Measurements from ENCODE around the gene PAK6. TPM values are rescaled to one million over a fixed set of nuclear protein-coding genes. Genes with fewer than 3 reads are reported as not detected.

The PAK6 gene
- polyA plus RNA-seq, 1 experiment, result not detected

- CTCF ChIA-PET, result interaction anchor here (1.0 to 1.7 kb wide), 5 partner anchors 7 to 76 kb away, joined by 3 to 8 read pairs (median 4); partner anchors contain the start of genes DISP2 and PAK6
These were observed 43.4 kb downstream of the PAK6 start for GRCh38 chr15:40282147-40282868.

GRCh38 chr15:40282869-40283614, 44.2 kb downstream of the PAK6 start, which contains the start of gene ANKRD63:
Gene ANKRD63, minus strand, starts transcription at chr15:40283064. Its CDS starts 478 bp downstream, at chr15:40282586.
- peak within 1 kb of the TSS; percentile 35 for H3K4me3 ChIP-seq (ENCODE audit: low read depth, low read length)
- no peaks in the 10 kb centered on the region for H3K36me3 ChIP-seq (ENCODE audit: control insufficient read depth, insufficient read depth, low read length)
- TF ChIP-seq CTCF (IDR thresholded peaks at IDR 0.05; ENCODE audit: insufficient read depth, low read depth, low read length), result no peak
- H3K27me3 ChIP-seq (ENCODE audit: control insufficient read depth, insufficient read depth, low read length), result peaks cover 25% of the 10 kb centered on the region
- no peak for DNase-seq (ENCODE audit: low read depth)
- ChIA-PET CTCF (interaction anchor here (0.5 to 1.9 kb wide), 7 partner anchors 8 to 235 kb away, joined by 3 to 8 read pairs (median 4); partner anchors contain the start of gene DISP2), POLR2A (no interaction called here)

More at GRCh38 chr15:40282147-40282868, 43.4 kb downstream of the PAK6 start:
- DNase-seq (ENCODE audit: low read depth), result no peak
- POLR2A ChIA-PET, result no interaction called here
- peak; percentile 30 for TF ChIP-seq CTCF (IDR thresholded peaks at IDR 0.05; ENCODE audit: insufficient read depth, low read depth, low read length)
- Histone ChIP-seq H3K4me3 (ENCODE audit: low read depth, low read length) (peak overlapping the region; percentile 35), H3K27me3 (ENCODE audit: control insufficient read depth, insufficient read depth, low read length) (peaks cover 25% of the 10 kb centered on the region), H3K36me3 (ENCODE audit: control insufficient read depth, insufficient read depth, low read length) (no peaks in the 10 kb centered on the region)

GRCh38 chr15:40283615-40284300, 44.9 kb downstream of the PAK6 start:
- Histone ChIP-seq H3K27me3 (ENCODE audit: control insufficient read depth, insufficient read depth, low read length) (peaks cover 23% of the 10 kb centered on the region), H3K4me3 (ENCODE audit: low read depth, low read length) (no peak overlapping the region), H3K36me3 (ENCODE audit: control insufficient read depth, insufficient read depth, low read length) (no peaks in the 10 kb centered on the region)
- ChIA-PET POLR2A (no interaction called here), CTCF (interaction anchor here (0.8 to 2.7 kb wide), 4 partner anchors 9 to 66 kb away, joined by 3 to 8 read pairs (median 6); no protein-coding TSS in a partner anchor)
- DNase-seq (ENCODE audit: low read depth), result no peak
- no peak for TF ChIP-seq CTCF (IDR thresholded peaks at IDR 0.05; ENCODE audit: insufficient read depth, low read depth, low read length)

- TF ChIP-seq CTCF (IDR thresholded peaks at IDR 0.05; ENCODE audit: insufficient read depth, low read depth, low read length), result no peak
- CTCF ChIA-PET, result interaction anchor here (0.6 to 2.8 kb wide), 13 partner anchors 10 to 182 kb away, joined by 3 to 13 read pairs (median 4); no protein-coding TSS in a partner anchor
- H3K27me3 ChIP-seq (ENCODE audit: control insufficient read depth, insufficient read depth, low read length), result peaks cover 24% of the 10 kb centered on the region
- POLR2A ChIA-PET, result no interaction called here
- no peak for DNase-seq (ENCODE audit: low read depth)
- H3K4me3 ChIP-seq (ENCODE audit: low read depth, low read length), result no peak overlapping the region
- H3K36me3 ChIP-seq (ENCODE audit: control insufficient read depth, insufficient read depth, low read length), result no peaks in the 10 kb centered on the region
These were observed 46.3 kb downstream of the PAK6 start for GRCh38 chr15:40285151-40285550.

All from BJ (cell line).